Gastroesophageal sphincter (tissue), 4 donors: ENCODE measurements around the gene INO80B. TPM values are rescaled to one million over a fixed set of nuclear protein-coding genes. Genes with fewer than 3 reads are reported as not detected.
"Not testable (repeated sequence)": the region's sequence is repeated elsewhere in the genome, so short reads cannot be mapped to it uniquely, and the experiment has no call there.

Experiments
- ATAC-seq: fragments of 150-250 bp; one replicate; pipeline ENCODE4 v1.9.1; 2016; ENCODE audit warnings: mild to moderate bottlenecking, moderate library complexity
- H3K27ac ChIP-seq, 4 donors: fragments of 200-600 bp; sonication (generic) in 3 of 4; 1 replicate in 3 of 4; 2 replicates in 1 of 4; pipeline ENCODE4 v1.5.1; 2016 to 2019
- H3K27me3 ChIP-seq: fragments of 200-600 bp; sonication (generic); one replicate; pipeline ENCODE4 v1.5.1; 2019
- H3K36me3 ChIP-seq, 2 donors: fragments of 200-600 bp; sonication (generic); one replicate each; pipeline ENCODE4 v1.5.1; 2019; ENCODE audit warnings: control low read depth in 1 of 2
- H3K4me1 ChIP-seq, 3 donors: fragments of 200-600 bp; sonication (generic); 1 replicate in 2 of 3; 2 replicates in 1 of 3; pipeline ENCODE4 v1.5.1; 2016 to 2019; ENCODE audit warnings: control low read depth in 2 of 3
- H3K4me3 ChIP-seq, 2 donors: fragments of 200-600 bp; sonication (generic); one replicate each; pipeline ENCODE4 v1.5.1; 2019; ENCODE audit warnings: mild to moderate bottlenecking in 1 of 2, moderate library complexity in 1 of 2
- H3K9me3 ChIP-seq, 3 donors: fragments of 200-600 bp; sonication (generic); one replicate each; pipeline ENCODE4 v1.5.1; 2017 to 2019; ENCODE audit warnings: control low read depth in 2 of 3
- CTCF ChIP-seq, 4 experiments: fragments of 200-600 bp in 2 of 4; fragments of 450-650 bp in 2 of 4; sonication (generic) in 1 of 4; IDR thresholded peaks; one replicate each; pipeline ENCODE4 v1.5.1; 2017 to 2019; ENCODE audit warnings: antibody characterized with exemption in 4 of 4, mild to moderate bottlenecking in 2 of 4, moderate library complexity in 2 of 4
- EP300 ChIP-seq: sonication (generic); formaldehyde crosslinking; IDR thresholded peaks from one replicate; pipeline ENCODE4 v1.6.1; 2017; ENCODE audit warnings: antibody characterized with exemption, mild to moderate bottlenecking
- POLR2A ChIP-seq, 2 donors: fragments of 450-650 bp; IDR thresholded peaks; one replicate each; pipeline ENCODE4 v1.6.1; 2017; ENCODE audit warnings: antibody characterized with exemption in 2 of 2, mild to moderate bottlenecking in 2 of 2, moderate library complexity in 1 of 2
- POLR2AphosphoS5 ChIP-seq: sonication (generic); formaldehyde crosslinking; IDR thresholded peaks from one replicate; pipeline ENCODE4 v1.6.1; 2017; ENCODE audit warnings: antibody characterized with exemption
- WGBS, 2 donors: methylation state at CpG; one replicate each; pipeline ENCODE4 v1.1.5; 2018; ENCODE audit warnings: low coverage in 1 of 2; 5-methylcytosine and 5-hydroxymethylcytosine counted together
- total RNA-seq, 4 donors: library from RNA; depleted of rRNA; stranded (reverse); fragments of >200 nt; gene quantifications; one replicate each; pipeline ENCODE4 v1.1.0, GENCODE V29; 2016

The INO80B gene
- total RNA-seq, 4 donors from 2014 or later = 14.3 to 26.4 (median 19.2) TPM

GRCh38 chr2:74458132-74458937 lies 3.4 kb downstream of the INO80B start, which contains the start of gene WBP1:
WBP1 (plus strand) TSS chr2:74458438; CDS start chr2:74458603, 165 bp downstream.
- peak within 1 kb of the TSS; percentile 67 to 79 for H3K4me3 ChIP-seq
- WGBS, 2 donors = 0% methylated on average over 2 to 6 of the region's 38 CpGs
- H3K9me3 ChIP-seq = no peaks in the 10 kb centered on the region
- H3K36me3 ChIP-seq = peaks cover 0 to 25% of the 10 kb centered on the region in 2 donors
- ATAC-seq = peak; percentile 96
- H3K4me1 ChIP-seq = peaks cover 2 to 44% (median 29%) of the 10 kb centered on the region in 3 donors
- no peaks in the 10 kb centered on the region for H3K27me3 ChIP-seq
- H3K27ac ChIP-seq = peak within 1 kb of the TSS; percentile 80 to 98 (median 94)
- peak; percentile 48 for TF ChIP-seq POLR2AphosphoS5
- no peak for TF ChIP-seq CTCF (IDR thresholded peaks at IDR 0.05)
- TF ChIP-seq POLR2A (IDR thresholded peaks at IDR 0.05) = peak; percentile 33 to 52
- TF ChIP-seq EP300 = no peak

- Histone ChIP-seq H3K4me1 (peaks cover 2 to 48% (median 31%) of the 10 kb centered on the region in 3 donors), H3K36me3 (peaks cover 0 to 25% of the 10 kb centered on the region in 2 donors), H3K9me3 (no peaks in the 10 kb centered on the region), H3K27ac (peak overlapping the region in 3 of 4 donors; percentile 84 to 91 (median 87)), H3K27me3 (no peaks in the 10 kb centered on the region), H3K4me3 (peak overlapping the region; percentile 67 to 79)
- 0 to 6% methylated on average over 4 to 10 of the region's 10 CpGs for WGBS, 2 donors
- TF ChIP-seq EP300 (no peak), CTCF (IDR thresholded peaks at IDR 0.05) (no peak), POLR2AphosphoS5 (no peak), POLR2A (IDR thresholded peaks at IDR 0.05) (no peak)
- no peak for ATAC-seq
Observed at GRCh38 chr2:74458938-74459363, 4.1 kb downstream of the INO80B start.

GRCh38 chr2:74459503-74460118 lies 4.7 kb downstream of the INO80B start:
- WGBS, 2 donors = 82 to 100% methylated on average over 1 to 10 of the region's 13 CpGs

GRCh38 chr2:74460187-74460586 lies 5.3 kb downstream of the INO80B start:
- H3K4me3 ChIP-seq = not testable (repeated sequence)

More at GRCh38 chr2:74459503-74460118, 4.7 kb downstream of the INO80B start:
- not testable (repeated sequence) for H3K27me3 ChIP-seq, H3K27ac ChIP-seq, H3K9me3 ChIP-seq, ATAC-seq, H3K4me3 ChIP-seq
- TF ChIP-seq POLR2AphosphoS5 = peak; percentile 2
- H3K4me1 ChIP-seq = peaks cover 5 to 50% (median 35%) of the 10 kb centered on the region in 3 donors
- H3K36me3 ChIP-seq = peaks cover 0 to 25% of the 10 kb centered on the region in 2 donors

GRCh38 chr2:74461187-74462053 lies 6.5 kb downstream of the INO80B start:
- Histone ChIP-seq H3K4me3 (no peak overlapping the region), H3K27me3 (no peaks in the 10 kb centered on the region), H3K27ac (no peak overlapping the region), H3K9me3 (no peaks in the 10 kb centered on the region), H3K4me1 (peaks cover 2 to 46% (median 25%) of the 10 kb centered on the region in 3 donors), H3K36me3 (peaks cover 0 to 25% of the 10 kb centered on the region in 2 donors)
- no peak for TF ChIP-seq POLR2A (IDR thresholded peaks at IDR 0.05)
- no peak for TF ChIP-seq EP300
- TF ChIP-seq POLR2AphosphoS5 = no peak
- TF ChIP-seq CTCF (IDR thresholded peaks at IDR 0.05) = no peak
- 85 to 92% methylated on average over 4 to 8 of the region's 27 CpGs for WGBS, 2 donors
- no peak for ATAC-seq

More at GRCh38 chr2:74460187-74460586, 5.3 kb downstream of the INO80B start:
- H3K27ac ChIP-seq, ATAC-seq, H3K9me3 ChIP-seq, H3K27me3 ChIP-seq: not testable (repeated sequence)
- peaks cover 5 to 50% (median 35%) of the 10 kb centered on the region in 3 donors for H3K4me1 ChIP-seq
- peaks cover 0 to 25% of the 10 kb centered on the region in 2 donors for H3K36me3 ChIP-seq
- 69% methylated on average over 4 of the region's 10 CpGs; no CpG with 5 or more reads in 1 of the 2 donors for WGBS, 2 donors
